HAP-1 (cell line): ENCODE data around the gene SLC7A4.
"Not testable (repeated sequence)": the region's sequence is repeated elsewhere in the genome, so short reads cannot be mapped to it uniquely, and the experiment has no call there.

Experiments used
- DNase-seq, 2 experiments: peaks; one replicate each; pipeline ENCODE4 v3.0.0-alpha.2; 2016 to 2020; ENCODE audit warnings: low spot score in 2 of 2
- H3K27me3 ChIP-seq: fragments of 250-450 bp; sonication (Bioruptor Pico); 2 replicates; pipeline ENCODE4 v1.5.1; 2020; ENCODE audit warnings: low read depth, mild to moderate bottlenecking, moderate library complexity
- H3K36me3 ChIP-seq: fragments of 250-450 bp; sonication (Bioruptor Pico); replicated peaks from 2 replicates; pipeline ENCODE4 v1.5.1; 2020; ENCODE audit warnings: mild to moderate bottlenecking
- H3K4me1 ChIP-seq: fragments of 250-450 bp; sonication (Bioruptor Pico); 2 replicates; pipeline ENCODE4 v1.5.1; 2020; ENCODE audit warnings: mild to moderate bottlenecking
- H3K4me3 ChIP-seq: fragments of 250-450 bp; sonication (Bioruptor Pico); 2 replicates; pipeline ENCODE4 v1.5.1; 2020; ENCODE audit warnings: mild to moderate bottlenecking, moderate library complexity
- H3K9me3 ChIP-seq: fragments of 250-450 bp; sonication (Bioruptor Pico); 2 replicates; pipeline ENCODE4 v1.5.1; 2020; ENCODE audit warnings: mild to moderate bottlenecking, moderate library complexity
- in situ Hi-C: fragments of 300-500 bp; cut with MboI; formaldehyde crosslinking; loops from 3 replicates; pipeline ENCODE4 v1.14.3; 2020; ENCODE audit warnings: low sequenced_read_pairs, inconsistent platforms, mixed read lengths

The SLC7A4 gene

GRCh38 chr22:21032037-21032867 lies at the start of gene SLC7A4:
Gene SLC7A4, minus strand, starts transcription at chr22:21032561. Its CDS starts 749 bp downstream, at chr22:21031812.
- Histone ChIP-seq H3K36me3 (no peaks in the 10 kb centered on the region), H3K27me3 (no peaks in the 10 kb centered on the region; the same call in none of the 2 replicates), H3K9me3 (no peaks in the 10 kb centered on the region), H3K4me1 (no peaks in the 10 kb centered on the region), H3K4me3 (no peak within 1 kb of the TSS)
- DNase-seq: no peak
- in situ Hi-C loops: no loop called here

GRCh38 chr22:21080435-21081137 lies 48.2 kb upstream of the SLC7A4 start:
- in situ Hi-C loops: no loop called here
- no peak for DNase-seq
- H3K9me3 ChIP-seq: no peaks in the 10 kb centered on the region
- H3K27me3 ChIP-seq: no peaks in the 10 kb centered on the region
- H3K4me3 ChIP-seq: no peak overlapping the region
- no peaks in the 10 kb centered on the region for H3K4me1 ChIP-seq
- H3K36me3 ChIP-seq: no peaks in the 10 kb centered on the region

GRCh38 chr22:21079493-21079892 lies 47.1 kb upstream of the SLC7A4 start:
- H3K9me3 ChIP-seq: no peaks in the 10 kb centered on the region
- in situ Hi-C loops: no loop called here
- DNase-seq: no peak
- H3K4me1 ChIP-seq: no peaks in the 10 kb centered on the region
- H3K4me3 ChIP-seq: no peak overlapping the region
- H3K36me3 ChIP-seq: no peaks in the 10 kb centered on the region
- no peaks in the 10 kb centered on the region for H3K27me3 ChIP-seq

GRCh38 chr22:21078916-21079315 lies 46.6 kb upstream of the SLC7A4 start:
- H3K4me3 ChIP-seq: no peak overlapping the region
- no peaks in the 10 kb centered on the region for H3K36me3 ChIP-seq
- no peaks in the 10 kb centered on the region for H3K9me3 ChIP-seq
- DNase-seq: no peak
- in situ Hi-C loops: no loop called here
- H3K27me3 ChIP-seq: no peaks in the 10 kb centered on the region
- no peaks in the 10 kb centered on the region for H3K4me1 ChIP-seq

- no peaks in the 10 kb centered on the region for H3K9me3 ChIP-seq
- no peak for DNase-seq
- no peak overlapping the region for H3K4me3 ChIP-seq
- H3K27me3 ChIP-seq: no peaks in the 10 kb centered on the region
- H3K36me3 ChIP-seq: no peaks in the 10 kb centered on the region
- H3K4me1 ChIP-seq: no peaks in the 10 kb centered on the region
- in situ Hi-C loops: no loop called here
Observed at GRCh38 chr22:21077884-21078508, 45.6 kb upstream of the SLC7A4 start.

- in situ Hi-C loops: no loop called here
- no peaks in the 10 kb centered on the region for H3K4me1 ChIP-seq
- DNase-seq: no peak
- H3K27me3 ChIP-seq: no peaks in the 10 kb centered on the region
- H3K9me3 ChIP-seq: no peaks in the 10 kb centered on the region
- no peak overlapping the region for H3K4me3 ChIP-seq
- no peaks in the 10 kb centered on the region for H3K36me3 ChIP-seq
Observed at GRCh38 chr22:21076912-21077625, 44.7 kb upstream of the SLC7A4 start.

GRCh38 chr22:21075516-21076138 lies 43.3 kb upstream of the SLC7A4 start:
- in situ Hi-C loops: no loop called here
- Histone ChIP-seq H3K4me1 (no peaks in the 10 kb centered on the region), H3K9me3 (no peaks in the 10 kb centered on the region), H3K27me3 (no peaks in the 10 kb centered on the region), H3K36me3 (no peaks in the 10 kb centered on the region), H3K4me3 (no peak overlapping the region)
- DNase-seq: no peak

- in situ Hi-C loops: no loop called here
- Histone ChIP-seq H3K9me3 (no peaks in the 10 kb centered on the region), H3K4me1 (no peaks in the 10 kb centered on the region), H3K4me3 (no peak overlapping the region), H3K27me3 (no peaks in the 10 kb centered on the region), H3K36me3 (no peaks in the 10 kb centered on the region)
- DNase-seq: no peak
Observed at GRCh38 chr22:21074102-21074715, 41.8 kb upstream of the SLC7A4 start.

- no peak for DNase-seq
- Histone ChIP-seq H3K4me3 (no peak overlapping the region), H3K9me3 (no peaks in the 10 kb centered on the region), H3K4me1 (no peaks in the 10 kb centered on the region), H3K36me3 (no peaks in the 10 kb centered on the region), H3K27me3 (no peaks in the 10 kb centered on the region)
- in situ Hi-C loops: no loop called here
Observed at GRCh38 chr22:21073482-21073881, 41.1 kb upstream of the SLC7A4 start.

GRCh38 chr22:21073023-21073422 lies 40.7 kb upstream of the SLC7A4 start:
- in situ Hi-C loops: no loop called here
- Histone ChIP-seq H3K36me3 (no peaks in the 10 kb centered on the region), H3K27me3 (no peaks in the 10 kb centered on the region), H3K4me1 (no peaks in the 10 kb centered on the region), H3K9me3 (no peaks in the 10 kb centered on the region), H3K4me3 (no peak overlapping the region)
- no peak for DNase-seq

- DNase-seq, H3K4me3 ChIP-seq, in situ Hi-C loops, H3K9me3 ChIP-seq, H3K27me3 ChIP-seq, H3K36me3 ChIP-seq, H3K4me1 ChIP-seq: not testable (repeated sequence)
Observed at GRCh38 chr22:21071796-21072195, 39.4 kb upstream of the SLC7A4 start.

GRCh38 chr22:21070690-21071615 lies 38.6 kb upstream of the SLC7A4 start:
- H3K4me1 ChIP-seq: no peaks in the 10 kb centered on the region
- no peaks in the 10 kb centered on the region for H3K9me3 ChIP-seq
- no peaks in the 10 kb centered on the region for H3K27me3 ChIP-seq
- DNase-seq: no peak
- H3K4me3 ChIP-seq: no peak overlapping the region
- in situ Hi-C loops: no loop called here
- no peaks in the 10 kb centered on the region for H3K36me3 ChIP-seq
